ENCODE data around the gene HOXC10.

HOXC10 gene

DNA sequence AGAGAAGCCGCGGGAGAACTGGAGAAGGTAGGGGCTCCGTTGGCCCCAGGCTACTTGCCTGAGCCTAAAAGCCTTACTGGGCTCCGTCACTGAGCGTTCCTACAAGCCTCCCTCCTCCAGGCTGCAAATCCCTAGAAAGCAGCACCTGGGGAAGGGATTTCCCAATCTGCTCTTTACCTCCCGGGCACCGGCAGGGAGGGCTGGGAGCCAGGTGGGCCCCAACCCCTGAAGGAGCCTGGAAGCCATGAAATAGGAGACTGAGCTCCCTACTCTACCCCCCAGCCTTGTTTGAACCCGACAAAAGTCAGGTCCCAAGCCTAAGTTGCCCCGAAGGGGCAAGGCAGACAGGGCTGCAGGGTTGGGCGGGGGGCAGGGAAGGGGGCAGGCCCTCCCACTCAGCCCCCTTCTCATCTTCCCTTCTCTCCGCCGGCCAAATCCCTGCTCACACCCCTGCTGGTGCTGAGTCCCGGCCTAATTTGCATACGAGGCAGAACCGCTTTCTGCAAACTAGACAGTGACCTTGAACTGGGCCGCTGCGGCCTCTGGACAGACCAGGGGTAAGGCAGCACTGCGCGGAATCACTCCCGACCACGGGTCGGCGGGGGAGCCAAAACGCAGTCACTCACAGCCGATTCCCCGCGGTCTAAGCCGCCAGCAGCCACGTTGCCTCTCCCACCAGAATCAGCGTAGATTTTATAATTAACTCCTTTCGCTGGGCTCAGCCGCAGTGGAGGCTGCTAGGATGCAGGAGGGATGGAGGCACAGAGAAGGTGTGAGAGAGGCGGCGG, 34.0 kb upstream of the HOXC10 start:
- no peak for DNase-seq

DNA sequence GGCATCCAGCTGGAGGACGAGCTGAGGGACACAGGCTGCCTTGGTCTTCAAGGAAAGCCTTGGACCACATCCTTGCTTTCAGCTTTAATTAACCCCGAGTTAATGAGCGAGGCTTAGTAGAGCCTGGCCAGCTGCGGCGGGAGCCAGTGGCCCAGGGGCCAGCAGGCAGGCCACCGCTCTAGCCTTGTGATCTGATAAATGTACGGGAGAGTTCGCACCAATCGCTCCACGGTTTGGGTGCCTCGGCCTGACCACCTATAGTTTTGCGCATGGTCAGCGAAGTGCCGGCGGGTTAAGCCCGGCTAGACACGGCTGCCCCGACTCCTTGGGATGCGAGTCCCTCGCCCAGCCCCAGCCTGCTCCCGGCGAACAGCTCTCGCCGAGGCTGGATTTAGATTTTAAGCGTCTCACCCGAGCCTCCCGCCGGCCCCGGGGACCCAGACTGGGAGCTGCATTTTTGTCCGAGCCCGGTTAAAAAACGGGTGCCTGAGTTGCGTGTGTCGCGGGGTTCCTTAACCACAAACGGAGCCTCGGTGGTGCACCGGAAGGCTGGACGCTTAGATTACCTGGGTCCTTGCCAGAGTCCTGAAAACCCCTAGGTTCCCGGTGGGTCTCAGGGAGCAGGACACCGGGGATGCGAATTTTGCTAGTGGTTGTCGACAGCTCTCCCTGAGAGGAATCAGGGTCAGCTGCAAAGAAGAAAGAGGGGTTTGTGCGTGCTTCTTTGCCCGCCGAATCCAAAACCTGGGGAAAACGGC, 33.2 kb upstream of the HOXC10 start:
- DNase-seq: no peak

DNA sequence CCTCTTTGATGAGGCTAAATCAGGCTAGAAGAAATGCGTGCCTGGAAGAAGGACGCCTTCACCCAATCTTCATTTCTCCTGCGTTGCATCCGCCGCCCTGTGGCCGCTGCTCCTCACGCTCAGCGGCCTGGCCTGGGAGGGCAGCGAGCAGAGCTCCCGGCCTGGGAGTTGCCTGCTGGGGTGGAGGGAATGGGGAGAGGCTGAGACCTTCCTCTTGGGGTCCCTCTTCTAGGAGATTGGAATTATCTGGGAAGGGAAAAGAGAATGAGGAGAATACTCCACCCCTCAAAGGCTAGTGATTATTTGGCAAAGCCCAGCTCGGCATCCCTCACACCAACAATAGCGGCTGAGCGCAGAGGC, 32.6 kb upstream of the HOXC10 start:
- no peak for DNase-seq

DNA sequence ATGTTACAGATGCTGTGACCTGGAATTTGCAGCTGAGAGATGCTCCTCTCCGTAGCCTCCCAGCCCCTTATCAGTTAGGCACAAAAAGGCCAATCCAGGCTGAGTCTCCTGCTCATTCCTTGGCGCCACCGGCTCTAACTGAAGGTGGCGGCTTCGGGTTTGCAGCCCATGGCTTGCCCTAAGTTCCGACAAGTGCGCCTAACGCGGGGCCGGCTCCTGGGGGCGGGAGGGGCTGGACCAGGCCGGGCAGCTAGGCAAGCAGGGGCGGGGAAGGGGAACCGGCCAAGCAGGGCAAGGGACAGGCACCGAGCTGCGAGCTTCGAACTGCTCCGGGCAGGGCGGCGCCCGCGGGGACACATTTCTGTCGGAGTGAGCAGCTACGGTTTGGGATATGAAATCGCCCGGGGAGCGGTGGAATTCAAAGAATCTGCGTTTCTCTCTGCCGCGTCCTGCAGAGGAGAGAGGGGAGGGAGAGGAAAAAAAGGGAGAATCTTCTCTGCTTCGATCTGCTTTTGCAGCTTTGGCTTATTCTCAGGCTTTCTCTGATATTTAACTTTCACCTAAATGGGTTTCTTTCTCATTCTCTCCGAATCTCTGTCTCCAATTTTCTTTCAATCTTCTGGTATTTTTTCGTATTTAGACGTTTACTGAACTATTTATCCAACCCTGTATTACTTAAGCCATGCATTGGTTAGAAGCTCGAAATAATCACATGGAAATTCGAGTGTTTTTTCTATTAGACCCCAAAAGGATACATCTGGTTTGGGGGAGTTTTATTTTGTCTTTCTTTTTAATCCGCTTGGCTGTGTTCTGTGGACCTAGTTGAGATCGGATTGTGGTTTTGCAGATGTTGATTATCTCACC, 31.8 kb upstream of the HOXC10 start:
- DNase-seq: no peak

DNA sequence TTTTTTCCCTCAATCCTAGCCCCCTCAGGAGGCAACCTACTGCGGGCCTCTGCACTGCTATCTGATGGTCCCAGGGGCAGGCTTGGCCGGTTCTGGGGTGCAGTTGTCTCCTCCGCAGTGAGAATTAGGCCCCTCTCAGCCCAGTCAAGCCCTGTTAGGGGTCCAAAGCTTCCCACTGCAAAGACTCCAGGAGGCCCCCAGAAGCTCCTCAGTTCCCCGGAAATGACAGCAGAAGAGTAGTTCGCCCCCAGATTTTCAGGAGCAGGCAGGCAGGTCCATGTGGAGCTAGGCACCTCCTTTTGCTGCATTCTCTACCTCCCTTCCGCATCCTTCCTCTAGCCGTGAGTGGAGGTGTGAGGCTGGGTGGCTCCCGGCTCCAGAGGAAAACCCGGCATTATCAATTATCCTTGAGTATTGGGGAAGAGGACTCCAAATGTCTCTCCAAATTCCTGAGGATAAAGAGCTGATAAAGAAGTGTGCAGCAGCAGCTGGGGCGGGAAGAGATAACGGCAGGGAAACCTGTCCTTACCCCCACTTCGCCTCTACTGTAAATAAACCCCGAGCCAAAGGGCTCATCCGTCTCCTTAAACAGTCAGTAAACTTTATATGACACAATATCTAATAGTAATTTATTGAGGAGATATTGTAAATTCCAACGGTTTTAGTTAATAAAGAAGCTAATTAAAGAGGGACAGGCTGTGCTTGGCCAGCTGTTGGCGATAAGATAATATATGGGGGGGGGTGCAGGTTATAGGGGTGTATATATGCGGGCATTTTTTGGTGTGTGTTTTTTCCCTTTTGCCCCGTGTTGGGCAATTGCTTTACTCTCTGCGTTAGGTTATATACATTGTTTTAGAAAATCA, 30.9 kb upstream of the HOXC10 start:
- DNase-seq: no peak

- DNase-seq: no peak
Observed at GRCh38 chr12:53954694-53955035, 30.3 kb upstream of the HOXC10 start, which contains the start of gene HOXC12. Gene HOXC12, plus strand, starts transcription at chr12:53954903. Its CDS starts 27 bp downstream, at chr12:53954930.

- DNase-seq: no peak
Observed at GRCh38 chr12:53955036-53955775, 29.7 kb upstream of the HOXC10 start.

GRCh38 chr12:53955776-53956250, 29.1 kb upstream of the HOXC10 start:
- DNase-seq: no peak

DNA sequence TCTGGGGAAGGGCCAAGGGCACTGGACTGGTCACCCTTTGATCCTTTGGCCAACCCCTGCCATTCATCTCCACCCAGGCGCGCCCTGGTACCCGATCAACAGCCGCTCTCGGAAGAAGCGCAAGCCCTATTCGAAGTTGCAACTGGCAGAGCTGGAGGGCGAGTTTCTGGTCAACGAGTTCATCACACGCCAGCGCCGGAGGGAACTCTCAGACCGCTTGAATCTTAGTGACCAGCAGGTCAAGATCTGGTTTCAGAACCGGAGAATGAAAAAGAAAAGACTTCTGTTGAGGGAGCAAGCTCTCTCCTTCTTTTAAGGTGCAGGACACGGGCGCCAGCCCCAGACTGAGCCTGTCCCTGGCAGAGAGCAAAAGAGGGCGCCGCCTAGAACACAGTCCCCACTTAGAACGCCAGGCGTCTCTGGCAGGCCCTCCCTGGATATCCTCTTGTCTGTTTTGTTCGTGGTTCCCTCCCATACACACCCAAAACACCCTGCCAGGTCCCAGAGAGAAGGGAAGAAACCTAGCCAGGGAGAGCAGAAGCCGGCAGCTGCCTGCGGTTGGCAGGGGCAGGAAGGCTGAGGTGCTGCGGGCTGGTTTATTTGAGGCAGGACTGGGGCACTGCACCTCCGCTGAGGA, 28.6 kb upstream of the HOXC10 start:
- DNase-seq: no peak

DNA sequence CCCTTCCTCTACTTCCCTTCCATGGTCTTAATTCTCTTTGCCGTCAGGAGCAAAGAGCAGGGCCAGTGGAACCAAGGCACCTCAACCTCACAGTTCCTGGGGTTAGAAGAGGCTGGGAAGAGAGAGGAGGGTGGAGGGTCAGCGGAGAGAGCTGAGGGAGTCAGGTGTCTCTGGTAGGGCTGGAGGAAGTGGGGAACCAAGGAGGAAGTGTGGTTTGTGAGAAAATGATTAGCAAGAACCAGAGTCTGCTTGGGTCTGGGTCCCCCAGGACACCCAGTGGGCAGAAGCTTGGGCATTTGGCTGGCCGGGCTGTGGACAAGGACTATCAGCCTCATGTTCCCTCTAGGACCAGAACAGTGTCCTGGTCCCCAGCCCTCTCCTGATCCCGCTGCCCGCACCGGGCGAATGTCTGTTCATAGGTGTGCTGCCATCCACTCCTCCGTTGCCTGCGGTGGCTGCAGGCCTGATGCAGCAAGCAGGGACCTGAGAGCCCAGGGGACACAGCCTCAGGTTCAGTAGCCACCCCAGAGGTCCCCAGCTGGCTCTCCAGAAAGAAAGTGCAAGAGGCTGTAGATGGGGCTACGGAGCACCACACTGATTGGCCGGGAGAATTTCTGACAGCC, 27.9 kb upstream of the HOXC10 start:
- DNase-seq: no peak

- DNase-seq: no peak
Observed at GRCh38 chr12:53958128-53958527, 26.8 kb upstream of the HOXC10 start.

- no peak for DNase-seq
Observed at GRCh38 chr12:53959314-53959713, 25.6 kb upstream of the HOXC10 start.

- DNase-seq: no peak
Observed at GRCh38 chr12:53960187-53961024, 24.5 kb upstream of the HOXC10 start.

GRCh38 chr12:53961025-53961761, 23.8 kb upstream of the HOXC10 start:
- no peak for DNase-seq

GRCh38 chr12:53963005-53963404, 21.9 kb upstream of the HOXC10 start:
- DNase-seq: no peak

- no peak for DNase-seq
Observed at GRCh38 chr12:53963434-53964314, 21.3 kb upstream of the HOXC10 start.

GRCh38 chr12:53964315-53964713, 20.6 kb upstream of the HOXC10 start:
- no peak for DNase-seq
